GM12872 (cell line): Measurements from ENCODE around the gene ITGA6.

Source experiments
- CTCF ChIP-seq: IDR thresholded peaks from 3 replicates; pipeline ENCODE4 v1.5.1; 2011; ENCODE audit warnings: low read depth, mild to moderate bottlenecking, low read length, moderate library complexity; ENCODE audit not compliant: insufficient read depth

Gene ITGA6

GRCh38 chr2:172451923-172452322 lies 24.5 kb downstream of the ITGA6 start:
- TF ChIP-seq CTCF, result no peak

GRCh38 chr2:172452845-172453244 lies 25.5 kb downstream of the ITGA6 start:
- no peak for TF ChIP-seq CTCF

- no peak for TF ChIP-seq CTCF
Observed at GRCh38 chr2:172454404-172455120, 27.2 kb downstream of the ITGA6 start.

- no peak for TF ChIP-seq CTCF
Observed at GRCh38 chr2:172455121-172455515, 27.7 kb downstream of the ITGA6 start.

GRCh38 chr2:172456002-172456401 lies 28.6 kb downstream of the ITGA6 start:
- no peak for TF ChIP-seq CTCF

GRCh38 chr2:172457536-172457935 lies 30.1 kb downstream of the ITGA6 start:
- TF ChIP-seq CTCF, result no peak

- TF ChIP-seq CTCF, result no peak
Observed at GRCh38 chr2:172458561-172459124, 31.3 kb downstream of the ITGA6 start.
